PC-9 (cell line): Measurements from ENCODE around the gene PHRF1. TPM values are rescaled to one million over a fixed set of nuclear protein-coding genes. Genes with fewer than 3 reads are reported as not detected.
A peak's percentile ranks its signal among the peaks of the same experiment; 100 is the strongest.

Experiments used
- BruUV-seq: library from RNA; stranded (reverse); fragments of 400-500 nt; replicated peaks from 2 replicates; lab custom pipeline; 2021; lab: Mats Ljungman, UMichigan
- CTCF ChIA-PET: fragments of 300-600 bp; sonication (Branson Sonifier 250); formaldehyde crosslinking; loops from one replicate; lab custom pipeline; 2022; ENCODE audit warnings: antibody characterized with exemption; lab: Charles Lee
- POLR2A ChIA-PET: fragments of 300-600 bp; sonication (Branson Sonifier 250); formaldehyde crosslinking; loops from one replicate; lab custom pipeline; 2022; ENCODE audit warnings: antibody characterized with exemption; ENCODE audit not compliant: unreplicated experiment; lab: Charles Lee
- DNase-seq, 2 experiments: peaks; one replicate each; pipeline versions ENCODE4 v3.0.0 to v3.0.0-alpha.2; 2015 to 2022; ENCODE audit warnings: mixed read lengths in 1 of 2
- H2AFZ ChIP-seq: fragments of 200-600 bp; sonication (generic); 2 replicates; pipeline ENCODE4 v1.8.1; 2017; ENCODE audit warnings: antibody characterized with exemption
- H3F3A ChIP-seq: fragments of 200-600 bp; sonication (generic); 2 replicates; pipeline ENCODE4 v1.8.1; 2017; ENCODE audit warnings: antibody characterized with exemption, mild to moderate bottlenecking, low read depth; ENCODE audit not compliant: insufficient read depth
- H3K27ac ChIP-seq: fragments of 200-600 bp; sonication (generic); 2 replicates; pipeline ENCODE4 v1.6.1; 2016; ENCODE audit warnings: mixed run types
- H3K27me3 ChIP-seq: fragments of 200-600 bp; sonication (generic); 2 replicates; pipeline ENCODE4 v1.6.1; 2016; ENCODE audit warnings: low read depth, mixed run types; ENCODE audit not compliant: insufficient read depth
- H3K36me3 ChIP-seq: fragments of 200-600 bp; sonication (generic); 2 replicates; pipeline ENCODE4 v1.6.1; 2016; ENCODE audit warnings: low read depth, mixed run types
- H3K4me1 ChIP-seq: fragments of 200-600 bp; sonication (generic); replicated peaks from 2 replicates; pipeline ENCODE4 v1.6.1; 2016; ENCODE audit warnings: mixed run types; ENCODE audit not compliant: insufficient read depth
- H3K4me2 ChIP-seq: fragments of 200-600 bp; sonication (generic); 2 replicates; pipeline ENCODE4 v1.6.1; 2017; ENCODE audit warnings: mixed run types
- H3K4me3 ChIP-seq: fragments of 200-600 bp; sonication (generic); 2 replicates; pipeline ENCODE4 v1.6.1; 2016; ENCODE audit warnings: mixed run types
- H3K79me2 ChIP-seq: fragments of 200-600 bp; sonication (generic); 2 replicates; pipeline ENCODE4 v1.6.1; 2017; ENCODE audit warnings: low read depth, mixed run types
- H3K9me2 ChIP-seq: fragments of 200-600 bp; sonication (generic); 2 replicates; pipeline ENCODE4 v1.8.1; 2017; ENCODE audit warnings: mild to moderate bottlenecking; ENCODE audit not compliant: insufficient read depth
- H3K9me3 ChIP-seq: fragments of 200-600 bp; sonication (generic); 2 replicates; pipeline ENCODE4 v1.8.1; 2016; ENCODE audit warnings: low read depth; ENCODE audit not compliant: insufficient read depth
- H4K20me1 ChIP-seq: fragments of 200-600 bp; sonication (generic); 2 replicates; pipeline ENCODE4 v1.8.1; 2017; ENCODE audit not compliant: insufficient read depth
- EZH2 ChIP-seq: fragments of 200-600 bp; sonication (generic); IDR thresholded peaks from 2 replicates; pipeline ENCODE4 v1.8.0; 2017; ENCODE audit warnings: antibody characterized with exemption, low read depth
- intact Hi-C: fragments of 100-400 bp; cut with micrococcal nuclease; formaldehyde crosslinking; loops from one replicate; pipeline ENCODE4 v1.10.0; 2022; ENCODE audit not compliant: unreplicated experiment
- total RNA-seq: library from RNA; stranded (reverse); gene quantifications from 2 replicates; pipeline ENCODE4 v1.2.3, GENCODE V29; 2021
- TF ChIP-seq, protein P1 (sequence below): fragments of 200-600 bp; sonication (generic); conservative IDR thresholded peaks from 2 replicates; pipeline ENCODE4 v1.6.1; 2017; ENCODE audit warnings: mixed run types, antibody characterized with exemption, mild to moderate bottlenecking, moderate library complexity

Gene PHRF1
- total RNA-seq, 1 experiment from 2014 or later = 21.7 TPM

DNA sequence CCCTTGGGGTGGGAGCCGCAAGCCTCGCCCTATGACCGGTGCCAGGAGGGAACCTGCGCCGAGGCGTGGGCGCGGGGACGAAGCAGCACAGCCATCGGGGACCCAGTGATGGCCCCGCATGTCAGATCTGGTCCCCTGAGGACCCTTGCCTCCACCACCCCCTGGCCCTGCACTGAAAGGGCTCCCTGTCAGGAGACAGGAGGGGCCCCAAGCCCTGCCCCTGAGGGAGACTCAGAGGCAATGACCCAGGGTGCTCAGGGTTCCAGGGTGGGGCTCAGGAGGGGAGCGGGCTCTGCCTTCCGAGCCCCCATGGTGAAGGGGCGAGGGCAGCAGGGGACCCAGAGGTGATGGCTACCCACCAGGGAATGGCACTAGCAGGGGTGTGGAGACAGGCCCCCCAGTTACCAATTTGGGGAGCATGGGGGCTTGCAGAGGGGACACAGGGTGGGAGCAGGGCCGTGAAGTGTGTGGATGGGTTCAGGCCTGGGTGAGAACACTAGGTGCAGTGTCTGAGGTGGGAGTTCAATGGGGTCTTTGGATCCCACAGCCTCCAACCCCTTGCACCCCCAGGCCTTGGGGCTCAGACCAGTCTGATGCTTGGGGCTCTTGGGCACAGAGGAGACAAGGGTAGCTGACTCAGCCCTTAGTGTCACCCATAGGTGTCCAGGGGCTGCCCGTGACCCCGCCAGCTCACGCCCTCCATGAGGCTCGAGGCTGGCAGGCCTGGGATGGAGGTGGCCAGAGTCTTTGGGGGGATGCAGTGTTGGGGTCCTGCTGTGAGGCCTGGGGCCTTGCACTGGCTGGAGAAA is 38.4 kb upstream of the PHRF1 start:
- DNase-seq = no peak
- H4K20me1 ChIP-seq = no peaks in the 10 kb centered on the region
- H3K36me3 ChIP-seq = no peaks in the 10 kb centered on the region
- H3K4me2 ChIP-seq = peak overlapping the region; percentile 85
- 0 out of 2 replicates have a peak, but pooled peaks cover 3% of the 10 kb centered on the region for H3K79me2 ChIP-seq
- H3K9me3 ChIP-seq = no peaks in the 10 kb centered on the region
- intact Hi-C loops = loop anchor here (2.0 kb wide), 1 partner anchor 31 kb away; the partner anchor contains the start of gene RNH1
- no peaks in the 10 kb centered on the region for H3K9me2 ChIP-seq
- no TSS peak for BruUV-seq
- ChIA-PET POLR2A (no interaction called here), CTCF (no interaction called here)
- H3K27ac ChIP-seq = no peak overlapping the region
- H3K4me3 ChIP-seq = peak overlapping the region; percentile 64
- no peaks in the 10 kb centered on the region for H3K4me1 ChIP-seq
- TF ChIP-seq, protein P1, sequence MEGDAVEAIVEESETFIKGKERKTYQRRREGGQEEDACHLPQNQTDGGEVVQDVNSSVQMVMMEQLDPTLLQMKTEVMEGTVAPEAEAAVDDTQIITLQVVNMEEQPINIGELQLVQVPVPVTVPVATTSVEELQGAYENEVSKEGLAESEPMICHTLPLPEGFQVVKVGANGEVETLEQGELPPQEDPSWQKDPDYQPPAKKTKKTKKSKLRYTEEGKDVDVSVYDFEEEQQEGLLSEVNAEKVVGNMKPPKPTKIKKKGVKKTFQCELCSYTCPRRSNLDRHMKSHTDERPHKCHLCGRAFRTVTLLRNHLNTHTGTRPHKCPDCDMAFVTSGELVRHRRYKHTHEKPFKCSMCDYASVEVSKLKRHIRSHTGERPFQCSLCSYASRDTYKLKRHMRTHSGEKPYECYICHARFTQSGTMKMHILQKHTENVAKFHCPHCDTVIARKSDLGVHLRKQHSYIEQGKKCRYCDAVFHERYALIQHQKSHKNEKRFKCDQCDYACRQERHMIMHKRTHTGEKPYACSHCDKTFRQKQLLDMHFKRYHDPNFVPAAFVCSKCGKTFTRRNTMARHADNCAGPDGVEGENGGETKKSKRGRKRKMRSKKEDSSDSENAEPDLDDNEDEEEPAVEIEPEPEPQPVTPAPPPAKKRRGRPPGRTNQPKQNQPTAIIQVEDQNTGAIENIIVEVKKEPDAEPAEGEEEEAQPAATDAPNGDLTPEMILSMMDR = no peak
- no peak for TF ChIP-seq EZH2
- no peaks in the 10 kb centered on the region for H3K27me3 ChIP-seq
- peaks cover 8% of the 10 kb centered on the region for H3F3A ChIP-seq
- H2AFZ ChIP-seq = peak overlapping the region; percentile 48; the same call in 1 of the 2 replicates

DNA sequence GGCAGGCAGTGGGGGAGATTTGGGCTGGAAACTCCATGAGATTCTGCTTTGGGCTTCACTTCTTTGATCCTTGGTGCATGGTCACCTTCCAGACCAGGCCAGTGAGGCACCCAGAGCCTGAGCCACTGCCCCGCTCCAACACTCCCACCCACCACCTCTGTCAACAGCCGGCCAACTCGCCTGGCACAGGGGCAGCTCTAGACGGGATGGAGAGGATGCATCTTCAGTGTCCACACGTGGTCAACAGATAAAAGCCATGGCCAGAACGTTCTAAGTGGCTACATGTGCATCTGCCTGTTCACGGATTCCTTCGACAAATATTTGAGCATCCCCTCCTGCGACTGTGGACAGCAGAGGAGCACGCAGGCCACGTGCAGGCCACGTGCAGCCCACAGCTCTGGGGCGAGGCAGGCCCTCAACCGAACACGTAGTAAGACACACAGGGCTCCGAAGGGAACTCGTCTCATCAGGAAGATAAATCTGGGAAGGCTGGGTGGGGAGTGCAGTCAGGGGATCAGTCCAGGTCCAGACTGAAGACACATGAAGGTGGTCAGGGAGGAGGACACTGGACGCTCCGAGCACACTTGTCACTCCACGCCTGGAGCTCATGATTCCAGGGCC is 37.7 kb upstream of the PHRF1 start:
- ChIA-PET POLR2A (no interaction called here), CTCF (no interaction called here)
- peak overlapping the region; percentile 85; the same call in 1 of the 2 replicates for H3K4me2 ChIP-seq
- no peaks in the 10 kb centered on the region for H4K20me1 ChIP-seq
- no peaks in the 10 kb centered on the region for H3K9me2 ChIP-seq
- H3K9me3 ChIP-seq = no peaks in the 10 kb centered on the region
- H3K27me3 ChIP-seq = no peaks in the 10 kb centered on the region
- H3K4me1 ChIP-seq = no peaks in the 10 kb centered on the region
- no TSS peak for BruUV-seq
- 0 out of 2 replicates have a peak, but pooled peaks cover 3% of the 10 kb centered on the region for H3K79me2 ChIP-seq
- peaks cover 8% of the 10 kb centered on the region for H3F3A ChIP-seq
- intact Hi-C loops = no loop called here
- no peak for TF ChIP-seq EZH2
- TF ChIP-seq, protein P1 = no peak
- H3K27ac ChIP-seq = no peak overlapping the region
- no peaks in the 10 kb centered on the region for H3K36me3 ChIP-seq
- no peak overlapping the region for H3K4me3 ChIP-seq
- H2AFZ ChIP-seq = no peak overlapping the region
- no peak for DNase-seq

DNA sequence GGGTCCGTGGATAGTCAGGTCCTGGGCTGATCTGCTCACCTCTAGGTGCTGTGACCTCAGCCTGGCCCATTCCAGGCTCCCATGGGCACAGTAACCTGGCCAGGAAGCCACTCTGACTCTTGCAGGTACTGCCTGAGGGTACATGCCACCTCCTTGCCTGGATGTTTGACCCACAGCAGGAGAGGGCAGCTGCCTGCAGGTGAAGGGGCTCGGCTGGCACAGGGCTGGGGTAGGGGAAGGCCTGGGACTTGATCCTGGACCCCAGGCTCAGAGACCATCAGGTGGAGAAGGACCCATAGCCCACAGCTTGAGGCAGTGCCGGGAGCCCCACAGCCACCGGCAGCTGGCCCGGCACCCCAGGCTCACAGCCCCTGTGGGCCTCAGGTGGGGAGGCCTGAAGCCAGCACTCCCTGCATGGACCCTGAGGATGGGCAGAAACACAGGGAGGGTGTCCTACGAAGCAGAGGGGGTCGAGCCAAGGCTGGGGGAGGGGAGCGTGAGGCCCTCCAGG is 36.2 kb upstream of the PHRF1 start:
- Histone ChIP-seq H3K27me3 (no peaks in the 10 kb centered on the region), H3K9me3 (no peaks in the 10 kb centered on the region), H3F3A (peaks cover 8% of the 10 kb centered on the region), H2AFZ (no peak overlapping the region), H3K9me2 (no peaks in the 10 kb centered on the region), H4K20me1 (no peaks in the 10 kb centered on the region), H3K4me1 (no peaks in the 10 kb centered on the region), H3K36me3 (no peaks in the 10 kb centered on the region), H3K4me2 (no peak overlapping the region), H3K79me2 (no peaks in the 10 kb centered on the region), H3K4me3 (no peak overlapping the region), H3K27ac (no peak overlapping the region)
- DNase-seq = no peak
- ChIA-PET POLR2A (no interaction called here), CTCF (no interaction called here)
- no TSS peak for BruUV-seq
- TF ChIP-seq, protein P1 = no peak
- no peak for TF ChIP-seq EZH2
- intact Hi-C loops = no loop called here
